ENCODE results near the gene CHD2.

- no peak for TF ChIP-seq POLR2A (IDR thresholded peaks at IDR 0.05; ENCODE audit: low read depth, low read length)
- no peak for TF ChIP-seq POLR2AphosphoS5 (IDR thresholded peaks at IDR 0.05; ENCODE audit: low read depth, low read length)
Observed at GRCh38 chr15:92880796-92881195, 19.3 kb upstream of the CHD2 start.
